Liver (tissue), 3 donors: Measurements from ENCODE around the gene NLRP5.

Experiments used
- CTCF ChIP-seq: fragments of 150-350 bp; IDR thresholded peaks from 2 replicates; pipeline ENCODE4 v1.5.1; 2017; ENCODE audit warnings: improper control_type of control experiment, low read depth, low read length; ENCODE audit not compliant: missing input control
- EGR1 ChIP-seq, 2 donors: IDR thresholded peaks; 2 replicates each; pipeline ENCODE4 v1.6.1; 2016 to 2018; ENCODE audit warnings: antibody characterized with exemption in 2 of 2, low read depth in 2 of 2
- FOXA1 ChIP-seq: IDR thresholded peaks from 2 replicates; pipeline ENCODE4 v1.6.1; 2016; ENCODE audit warnings: antibody characterized with exemption
- GABPA ChIP-seq, 2 donors: IDR thresholded peaks in 1 of 2; conservative IDR thresholded peaks in 1 of 2; 2 replicates each; pipeline ENCODE4 v1.6.1; 2016; ENCODE audit warnings: antibody characterized with exemption in 2 of 2, mild to moderate bottlenecking in 1 of 2, moderate library complexity in 1 of 2
- HNF4G ChIP-seq: IDR thresholded peaks from 2 replicates; pipeline ENCODE4 v1.6.1; 2016; ENCODE audit warnings: antibody characterized with exemption
- JUND ChIP-seq, 2 donors: IDR thresholded peaks; 2 replicates each; pipeline ENCODE4 v1.6.1; 2016; ENCODE audit warnings: antibody characterized with exemption in 2 of 2
- NR2F2 ChIP-seq: IDR thresholded peaks from 2 replicates; pipeline ENCODE4 v1.6.1; 2016; ENCODE audit warnings: antibody characterized with exemption
- RAD21 ChIP-seq, 2 donors: IDR thresholded peaks; 2 replicates each; pipeline ENCODE4 v1.6.1; 2016; ENCODE audit warnings: antibody characterized with exemption in 2 of 2, mild to moderate bottlenecking in 2 of 2
- SP1 ChIP-seq: IDR thresholded peaks from 2 replicates; pipeline ENCODE4 v1.6.1; 2018; ENCODE audit warnings: antibody characterized with exemption, mild to moderate bottlenecking
- TAF1 ChIP-seq: conservative IDR thresholded peaks from 2 replicates; pipeline ENCODE4 v1.6.1; 2016; ENCODE audit warnings: antibody characterized with exemption, mild to moderate bottlenecking
- YY1 ChIP-seq: IDR thresholded peaks from 2 replicates; pipeline ENCODE4 v1.6.1; 2016; ENCODE audit warnings: antibody characterized with exemption, mild to moderate bottlenecking
- TF ChIP-seq, protein P1 (sequence below): IDR thresholded peaks from 2 replicates; pipeline ENCODE4 v1.6.1; 2016; ENCODE audit warnings: antibody characterized with exemption
- TF ChIP-seq, protein P2 (sequence below): IDR thresholded peaks from 2 replicates; pipeline ENCODE4 v1.6.1; 2016; ENCODE audit warnings: antibody characterized with exemption
- donor health status: healthy.
- donor health status: healthy.

DNA sequence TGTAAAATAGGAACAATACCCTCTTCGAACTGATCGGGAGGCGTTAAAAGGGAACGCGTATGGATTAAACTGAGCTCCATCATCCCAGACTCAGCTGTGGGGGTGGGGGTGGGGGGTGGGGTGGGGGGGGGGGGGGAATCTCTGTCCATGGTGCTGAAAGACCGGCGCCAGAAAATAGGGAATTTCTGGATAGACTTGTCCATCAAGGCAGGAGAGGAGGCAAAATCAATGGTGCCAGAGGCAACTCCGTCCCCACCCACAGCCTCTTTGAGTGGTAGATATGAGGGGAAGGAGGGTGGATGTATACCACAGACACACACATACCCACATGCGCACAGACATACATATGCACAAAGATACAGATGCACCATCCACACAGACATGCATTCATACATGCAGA is 97.1 kb downstream of the NLRP5 start:
- no peak for TF ChIP-seq CTCF
- no peak for TF ChIP-seq SP1
- TF ChIP-seq RAD21 (IDR thresholded peaks at IDR 0.05): no peak
- TF ChIP-seq NR2F2: no peak
- TF ChIP-seq EGR1 (IDR thresholded peaks at IDR 0.05; ENCODE audit: low read depth in 2 of 2): no peak
- TF ChIP-seq TAF1: no peak
- no peak for TF ChIP-seq JUND (IDR thresholded peaks at IDR 0.05)
- no peak for TF ChIP-seq FOXA1
- TF ChIP-seq, protein P1, sequence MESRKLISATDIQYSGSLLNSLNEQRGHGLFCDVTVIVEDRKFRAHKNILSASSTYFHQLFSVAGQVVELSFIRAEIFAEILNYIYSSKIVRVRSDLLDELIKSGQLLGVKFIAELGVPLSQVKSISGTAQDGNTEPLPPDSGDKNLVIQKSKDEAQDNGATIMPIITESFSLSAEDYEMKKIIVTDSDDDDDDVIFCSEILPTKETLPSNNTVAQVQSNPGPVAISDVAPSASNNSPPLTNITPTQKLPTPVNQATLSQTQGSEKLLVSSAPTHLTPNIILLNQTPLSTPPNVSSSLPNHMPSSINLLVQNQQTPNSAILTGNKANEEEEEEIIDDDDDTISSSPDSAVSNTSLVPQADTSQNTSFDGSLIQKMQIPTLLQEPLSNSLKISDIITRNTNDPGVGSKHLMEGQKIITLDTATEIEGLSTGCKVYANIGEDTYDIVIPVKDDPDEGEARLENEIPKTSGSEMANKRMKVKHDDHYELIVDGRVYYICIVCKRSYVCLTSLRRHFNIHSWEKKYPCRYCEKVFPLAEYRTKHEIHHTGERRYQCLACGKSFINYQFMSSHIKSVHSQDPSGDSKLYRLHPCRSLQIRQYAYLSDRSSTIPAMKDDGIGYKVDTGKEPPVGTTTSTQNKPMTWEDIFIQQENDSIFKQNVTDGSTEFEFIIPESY: no peak
- no peak for TF ChIP-seq GABPA (IDR thresholded peaks at IDR 0.05 in 1 of 2, conservative IDR thresholded peaks at IDR 0.05 in 1 of 2)
- TF ChIP-seq, protein P2, sequence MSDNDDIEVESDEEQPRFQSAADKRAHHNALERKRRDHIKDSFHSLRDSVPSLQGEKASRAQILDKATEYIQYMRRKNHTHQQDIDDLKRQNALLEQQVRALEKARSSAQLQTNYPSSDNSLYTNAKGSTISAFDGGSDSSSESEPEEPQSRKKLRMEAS: no peak
- TF ChIP-seq YY1: no peak
- no peak for TF ChIP-seq HNF4G
